ENCODE measurements around the gene COX10.

Gene COX10

DNA sequence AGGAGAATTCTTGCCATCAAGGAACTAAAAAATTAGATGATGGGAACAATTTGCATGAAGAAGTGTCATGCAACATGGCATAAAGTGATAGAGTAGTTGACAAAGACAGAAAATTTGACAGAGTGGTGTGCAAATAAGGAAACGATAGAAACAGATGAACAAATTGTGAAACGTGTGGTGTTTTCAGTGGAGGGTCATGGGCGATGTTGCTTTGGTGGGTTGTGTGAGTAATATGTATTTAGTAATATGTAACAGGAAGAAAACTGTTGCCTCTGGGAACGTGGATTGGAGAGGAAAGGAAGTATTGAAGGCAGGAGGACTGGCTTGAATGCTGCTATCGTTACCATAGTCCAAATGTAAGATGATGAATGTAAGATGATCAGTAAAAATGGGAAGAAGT is 3.6 kb downstream of the COX10 start:
- no peak for DNase-seq

DNA sequence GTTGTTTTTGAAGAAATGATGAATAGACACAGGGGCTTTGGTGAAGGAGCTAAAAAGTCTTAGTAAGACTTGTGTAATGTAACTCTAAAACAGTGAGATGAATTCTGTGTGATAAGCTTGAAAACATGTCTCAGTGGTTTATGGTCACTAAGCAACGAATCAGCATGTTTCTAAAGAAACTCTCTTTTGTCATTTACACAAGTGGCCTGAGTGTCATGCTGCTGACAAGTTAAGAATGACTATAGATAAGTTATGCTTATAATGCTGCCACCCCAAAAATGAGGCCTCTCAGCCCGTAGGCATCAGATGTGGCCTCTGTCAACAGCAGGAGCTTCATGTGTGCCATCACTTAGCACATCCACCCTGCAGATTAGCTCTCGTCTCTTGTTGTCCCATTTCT is 8.7 kb downstream of the COX10 start:
- DNase-seq = no peak

DNA sequence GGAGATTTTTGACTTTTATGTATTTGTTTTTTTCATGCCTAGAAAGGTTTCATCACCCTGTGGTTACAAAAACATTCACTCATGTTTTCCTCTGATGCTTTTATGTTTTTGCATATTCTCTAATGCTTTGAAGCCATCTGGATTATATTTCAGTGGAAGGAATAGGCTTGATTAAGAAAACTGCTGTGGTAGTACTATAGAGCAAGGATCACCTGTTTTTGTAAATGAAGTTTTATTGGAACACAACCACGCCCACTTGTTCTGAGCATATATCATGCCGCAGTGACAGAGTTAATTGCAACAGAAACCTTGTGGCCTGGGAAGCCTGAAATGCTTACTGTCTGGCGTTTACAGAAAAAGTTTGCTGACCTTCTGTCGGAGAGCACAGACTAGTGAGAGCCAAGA is 11.5 kb downstream of the COX10 start:
- no peak for DNase-seq

DNA sequence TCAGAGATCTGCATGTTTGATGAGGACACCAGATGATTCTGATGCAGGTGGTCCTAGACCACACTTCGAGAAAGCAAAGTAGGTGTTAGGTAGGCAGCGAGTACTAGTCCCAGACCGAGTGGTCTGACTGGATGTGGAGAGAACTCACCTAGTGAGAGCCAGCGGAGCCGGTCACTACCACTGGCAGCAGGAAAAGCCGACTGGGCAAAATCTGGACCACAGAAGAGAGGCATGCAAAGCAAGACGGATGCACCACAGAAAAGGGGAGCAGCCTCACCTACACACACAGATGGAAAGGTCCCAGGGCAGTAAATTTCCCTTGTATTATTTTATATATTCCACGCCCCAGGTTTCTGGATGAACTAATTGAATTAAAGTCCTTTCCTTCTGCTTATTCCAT is 13.5 kb downstream of the COX10 start:
- no peak for DNase-seq

DNA sequence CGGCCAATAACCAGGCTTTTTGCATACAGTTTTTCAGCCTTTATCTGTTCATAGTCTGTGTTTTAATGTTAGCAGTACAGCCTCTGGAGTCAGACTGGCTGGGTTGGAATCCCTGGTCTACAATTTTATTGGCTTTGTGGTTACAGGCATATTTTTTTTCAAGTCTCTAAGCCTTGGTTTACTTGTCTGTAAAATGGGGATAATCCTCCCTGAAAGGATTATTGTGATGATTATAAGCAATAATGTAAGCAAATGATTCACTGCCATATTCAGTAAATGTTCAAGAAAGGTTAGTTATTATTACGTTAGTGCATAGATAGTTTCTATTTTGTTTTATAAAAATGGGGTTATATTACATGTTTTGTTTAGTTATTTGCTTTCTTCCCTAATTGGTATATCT is 15.7 kb downstream of the COX10 start:
- no peak for DNase-seq

DNA sequence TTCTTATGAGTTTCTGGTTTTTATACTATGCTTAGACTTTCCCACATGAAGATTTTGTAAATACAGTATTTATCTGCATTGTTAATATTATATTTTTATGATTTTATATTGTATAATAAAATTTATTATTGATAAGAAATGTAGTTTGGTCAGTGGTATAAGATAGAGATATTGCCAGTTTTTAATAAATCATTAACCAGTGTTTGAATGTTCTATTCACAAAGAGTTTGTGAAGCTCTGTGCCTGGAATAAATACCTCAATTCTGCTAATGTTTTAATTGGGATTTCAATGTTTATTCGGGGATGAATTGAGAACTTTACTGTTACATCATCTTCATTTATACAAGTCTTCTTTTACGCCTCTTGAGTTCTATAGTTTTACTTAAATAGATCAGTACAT is 16.9 kb downstream of the COX10 start:
- DNase-seq = no peak

DNA sequence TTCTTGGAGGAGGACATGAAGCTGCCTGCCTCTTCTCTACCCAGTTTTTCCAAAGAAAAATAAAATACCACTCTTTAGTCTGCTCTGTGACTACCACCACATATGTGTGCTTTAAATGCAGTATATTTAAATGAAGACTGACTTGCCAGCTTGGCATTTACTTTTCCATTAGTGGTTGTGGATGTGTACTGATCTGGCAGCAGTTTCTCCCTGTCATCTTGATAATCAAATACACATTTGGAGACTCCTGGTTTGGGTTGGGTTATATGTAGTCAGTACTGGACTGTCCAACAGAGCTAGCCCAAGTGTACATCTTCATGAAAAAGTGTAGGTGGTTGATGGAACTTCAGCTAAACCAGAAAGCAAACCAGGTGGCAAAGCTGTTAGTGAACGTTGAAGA is 19.9 kb downstream of the COX10 start:
- no peak for DNase-seq

DNA sequence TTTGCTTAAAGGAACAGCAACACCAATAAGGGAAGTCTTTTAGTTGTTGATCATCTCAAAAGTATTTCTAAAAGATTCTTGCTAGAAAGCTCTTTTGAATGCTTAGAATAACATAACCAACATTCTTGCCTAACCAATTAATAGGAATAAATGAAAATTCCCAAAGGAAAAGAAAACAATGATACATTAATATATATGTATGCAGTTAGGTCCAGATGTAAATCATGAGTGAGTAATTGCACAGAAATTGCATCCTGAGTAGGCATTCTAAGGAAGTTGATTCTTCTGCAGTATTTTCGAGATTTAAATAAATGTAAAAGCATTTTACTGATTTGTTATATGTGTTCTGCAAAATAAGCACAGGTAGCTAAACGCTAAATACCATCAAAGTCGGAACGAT is 22.1 kb downstream of the COX10 start:
- DNase-seq = no peak

DNA sequence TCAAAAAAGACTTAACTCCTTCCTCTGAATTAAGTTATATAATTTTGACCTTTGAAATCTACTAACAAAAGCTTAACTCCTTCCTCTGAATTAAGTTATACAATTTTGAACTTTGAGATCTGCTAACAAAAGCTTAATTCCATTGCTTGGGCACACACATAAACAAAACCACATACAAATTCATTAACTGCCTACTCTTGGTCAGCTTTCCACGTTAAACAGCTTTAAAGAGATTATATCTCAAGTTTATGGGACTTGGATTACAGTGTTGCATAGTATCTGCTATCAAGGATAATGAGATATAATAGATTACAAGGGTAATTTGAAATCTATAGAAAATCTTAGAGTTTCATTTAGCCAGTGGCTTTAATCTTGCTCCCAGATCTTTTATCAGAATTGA is 23.5 kb downstream of the COX10 start:
- DNase-seq = no peak

DNA sequence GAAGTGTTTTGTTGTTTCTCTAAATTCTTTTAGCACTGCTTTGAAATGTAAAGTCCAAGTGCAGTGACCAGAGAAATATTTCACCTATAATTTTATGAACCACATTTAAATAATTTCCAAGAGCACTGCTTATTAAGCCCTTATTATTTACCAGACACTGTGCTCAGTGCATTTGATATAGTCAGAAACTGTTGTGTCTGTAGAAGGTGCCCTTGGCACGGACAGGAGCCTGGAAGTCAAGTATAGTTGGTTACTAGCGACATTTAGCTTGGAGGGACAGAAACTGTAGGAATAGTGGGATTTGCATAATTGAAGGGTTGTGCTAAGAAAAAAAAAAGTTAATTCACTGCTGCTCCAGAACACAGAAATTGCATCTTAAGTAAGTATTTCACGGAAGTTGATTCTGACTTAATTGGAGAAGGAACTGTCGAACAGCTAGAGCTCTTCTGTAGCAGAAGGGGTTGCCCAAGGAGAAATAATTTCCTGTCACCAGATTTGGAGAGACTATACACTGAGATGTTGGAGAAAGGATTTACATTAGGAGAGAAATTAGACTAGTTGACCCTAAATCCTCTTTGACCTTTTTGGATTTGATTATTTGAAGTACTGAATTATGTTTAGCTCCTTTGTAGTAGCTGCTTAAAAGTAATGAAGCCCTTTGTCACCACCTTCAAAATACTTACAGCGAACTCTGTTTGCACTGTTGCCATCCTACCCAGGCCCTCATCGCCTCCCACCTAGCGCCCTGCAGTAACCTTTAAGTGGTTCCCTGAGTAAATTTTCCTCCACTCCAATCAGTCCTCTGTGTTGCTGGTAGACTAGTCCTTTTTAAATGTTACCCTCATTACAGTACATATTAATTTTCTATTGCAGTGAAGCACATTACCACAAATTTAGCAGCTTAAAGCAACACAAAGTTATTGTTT is 25.6 kb downstream of the COX10 start:
- no peak for DNase-seq

DNA sequence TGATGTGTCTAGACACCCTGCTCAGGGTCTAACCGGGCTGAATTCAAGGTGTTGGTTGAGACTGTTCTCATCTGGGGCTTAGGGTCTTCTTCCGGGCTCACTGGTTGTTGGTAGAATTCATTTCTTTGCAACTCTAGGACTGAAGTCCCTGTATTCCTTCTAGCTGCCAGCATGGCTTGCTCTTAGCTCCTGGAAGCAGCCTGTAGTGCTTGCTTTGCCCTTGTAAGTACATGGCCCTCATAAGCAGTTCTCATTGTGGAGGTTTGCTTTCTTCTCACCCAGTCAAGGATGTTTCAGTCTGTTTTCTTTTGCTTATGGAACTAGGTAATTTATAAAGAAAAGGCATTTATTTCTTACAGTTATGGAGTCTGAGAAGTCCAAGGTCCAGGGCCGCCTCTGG is 26.3 kb downstream of the COX10 start:
- no peak for DNase-seq

DNA sequence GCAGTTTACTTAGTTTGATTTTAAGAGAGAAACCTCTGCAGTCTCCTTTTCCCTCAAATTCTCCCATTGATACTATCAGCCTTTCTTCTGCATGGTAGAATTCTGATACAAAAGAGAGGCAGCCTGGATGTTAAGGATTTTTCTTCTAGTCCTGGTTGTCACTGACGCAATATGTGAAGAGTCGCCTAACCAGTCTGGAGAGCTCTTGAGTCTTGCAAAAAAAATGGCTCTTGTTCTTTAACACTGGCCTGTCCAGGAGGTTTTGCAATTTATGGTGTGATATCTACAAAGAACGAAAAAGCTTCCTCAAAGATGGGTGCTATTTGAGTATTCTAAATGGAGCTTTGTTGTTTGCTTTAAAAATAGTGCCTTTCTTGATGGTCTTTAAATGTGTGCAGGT is 28.9 kb downstream of the COX10 start:
- DNase-seq = no peak

DNA sequence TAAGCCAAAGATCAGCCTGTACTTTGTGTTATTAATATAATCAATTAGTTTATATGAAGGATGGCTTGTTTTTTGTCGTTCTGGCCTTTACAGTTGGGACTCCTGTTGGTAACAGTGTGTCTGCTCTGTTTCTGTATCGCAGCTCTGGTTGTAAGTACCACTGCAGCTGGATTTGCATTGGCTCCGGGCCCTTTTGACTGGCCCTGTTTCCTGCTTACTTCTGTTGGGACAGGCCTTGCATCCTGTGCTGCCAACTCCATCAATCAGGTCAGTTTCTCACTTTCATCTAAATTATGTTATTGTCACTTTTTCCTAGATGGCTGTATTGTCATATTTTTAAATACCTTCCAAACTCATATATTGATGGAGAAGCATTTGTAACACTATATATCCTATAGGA is 32.7 kb downstream of the COX10 start:
- no peak for DNase-seq

DNA sequence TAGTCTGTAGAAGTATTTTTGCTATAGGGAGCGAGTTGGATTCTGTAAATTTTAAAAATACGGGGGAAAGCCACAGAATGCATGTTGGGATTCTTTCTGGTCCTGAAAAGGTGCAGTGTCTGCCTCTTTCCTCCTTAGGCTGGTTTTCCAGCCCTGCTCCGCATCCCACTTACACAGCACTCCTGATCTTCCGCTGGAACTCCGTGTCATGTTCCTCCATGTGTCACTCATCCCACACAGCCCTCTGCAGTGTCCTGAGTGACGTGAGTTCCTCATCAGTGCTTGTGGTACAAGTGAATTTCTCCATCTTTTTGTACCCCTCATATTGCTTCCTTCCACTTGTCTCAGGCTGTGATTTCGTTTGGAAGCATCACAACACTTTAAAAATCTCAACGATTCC is 34.5 kb downstream of the COX10 start:
- DNase-seq = no peak

DNA sequence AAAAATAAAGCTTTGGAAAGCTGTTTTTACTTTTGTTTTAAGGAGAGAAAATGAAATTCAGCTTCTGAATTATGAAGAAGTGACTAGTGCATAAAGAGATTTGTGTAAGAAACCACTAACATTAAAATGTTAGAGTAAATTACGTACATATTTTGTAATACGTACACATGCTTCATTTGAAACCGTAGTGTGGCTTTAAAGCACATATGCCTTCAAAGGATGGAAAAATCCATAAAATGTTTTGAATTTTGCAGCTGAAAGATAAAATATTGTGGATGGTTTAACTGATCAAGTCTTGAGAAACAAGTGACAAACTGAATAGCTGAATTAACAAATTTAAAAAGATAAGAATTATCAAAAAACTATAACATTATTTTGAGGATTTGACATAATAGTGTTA is 35.4 kb downstream of the COX10 start:
- no peak for DNase-seq

DNA sequence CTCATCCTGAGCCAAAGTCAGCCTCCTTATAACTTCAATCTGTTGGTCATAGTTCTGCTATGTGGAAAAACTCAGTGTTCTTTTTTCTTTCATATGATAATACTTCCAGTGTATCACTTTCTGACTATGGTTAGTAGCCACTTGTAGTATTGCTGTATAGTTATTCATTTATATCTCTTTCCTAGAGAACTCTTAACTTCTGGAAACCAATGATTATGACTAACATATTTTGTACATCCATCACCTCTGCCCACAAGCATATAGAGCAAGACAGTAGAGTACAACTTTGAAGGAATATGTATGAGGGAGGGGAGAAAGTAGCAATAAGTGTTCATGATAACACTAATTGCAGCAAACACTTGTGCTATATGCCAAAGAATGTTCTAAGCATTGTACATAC is 38.6 kb downstream of the COX10 start:
- no peak for DNase-seq

DNA sequence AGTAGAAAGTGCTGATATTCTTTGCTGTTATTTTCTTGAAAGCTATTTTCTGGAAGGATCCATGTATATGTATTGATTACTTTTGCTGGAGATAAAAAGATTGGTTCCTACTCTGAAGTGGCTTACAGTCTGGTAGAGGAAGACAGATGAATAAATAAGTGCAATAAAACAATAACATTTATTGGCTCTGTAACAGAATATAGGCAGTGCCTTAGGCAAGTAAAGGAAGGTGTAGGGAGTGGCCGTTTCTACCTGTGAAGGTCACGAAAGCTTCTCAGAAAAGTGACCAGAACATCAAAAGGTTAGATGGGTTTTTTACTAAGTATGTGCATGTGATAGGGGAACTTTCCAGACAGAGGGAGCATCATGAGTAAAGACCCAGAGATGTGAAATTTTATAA is 43.1 kb downstream of the COX10 start:
- no peak for DNase-seq

DNA sequence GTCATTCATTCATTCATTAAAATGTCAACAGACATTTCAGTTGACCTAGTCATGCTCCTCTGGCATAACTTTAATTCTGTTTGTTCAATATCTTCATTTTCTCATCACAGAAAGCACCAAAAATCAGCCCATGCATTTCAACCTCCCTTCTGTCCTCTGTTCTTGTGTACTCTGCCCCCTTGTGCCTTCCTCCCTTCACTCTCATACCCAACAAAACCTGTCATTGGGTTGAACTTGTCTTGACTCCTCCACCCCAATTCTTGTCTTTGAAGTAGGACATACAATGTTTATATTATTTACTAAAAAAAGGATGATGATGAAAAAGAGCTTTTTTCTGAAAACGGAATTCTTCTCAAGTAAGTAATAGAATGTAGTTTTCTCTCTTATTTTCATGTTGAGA is 43.8 kb downstream of the COX10 start:
- DNase-seq = no peak

DNA sequence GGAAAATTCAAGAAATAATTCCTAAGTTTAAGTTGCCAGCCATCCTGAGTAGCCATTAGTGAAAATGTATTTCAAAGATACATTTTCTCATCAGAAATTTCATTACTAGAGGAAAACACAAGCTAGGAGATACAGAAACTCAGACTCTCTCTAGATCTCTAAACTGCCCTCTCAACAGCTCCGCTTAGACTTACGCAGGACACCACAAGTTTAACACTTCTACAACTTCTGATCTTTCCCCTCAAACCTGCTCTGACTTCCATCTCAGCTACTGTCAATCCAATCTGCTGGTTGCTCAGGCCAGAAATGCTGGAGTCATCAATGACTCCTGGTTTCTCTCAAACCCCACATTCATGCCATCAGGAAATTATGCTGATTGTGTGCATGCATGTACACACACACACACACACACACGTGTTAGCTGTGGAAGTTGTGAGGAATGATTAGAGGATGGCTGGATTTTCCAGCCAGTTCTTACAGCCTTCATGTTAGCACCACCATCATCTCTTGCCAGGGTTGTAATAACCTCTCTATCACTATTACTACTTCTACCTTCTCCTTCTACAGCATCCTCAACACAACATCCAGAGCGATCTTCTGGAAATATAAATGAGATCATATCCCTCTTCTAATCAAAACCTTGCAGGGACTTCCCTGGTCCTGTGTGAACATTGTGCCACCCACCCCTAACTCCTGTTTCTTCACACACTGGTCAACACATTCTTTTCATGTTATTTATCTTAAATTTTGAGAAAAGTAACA is 47.1 kb downstream of the COX10 start:
- no peak for DNase-seq

DNA sequence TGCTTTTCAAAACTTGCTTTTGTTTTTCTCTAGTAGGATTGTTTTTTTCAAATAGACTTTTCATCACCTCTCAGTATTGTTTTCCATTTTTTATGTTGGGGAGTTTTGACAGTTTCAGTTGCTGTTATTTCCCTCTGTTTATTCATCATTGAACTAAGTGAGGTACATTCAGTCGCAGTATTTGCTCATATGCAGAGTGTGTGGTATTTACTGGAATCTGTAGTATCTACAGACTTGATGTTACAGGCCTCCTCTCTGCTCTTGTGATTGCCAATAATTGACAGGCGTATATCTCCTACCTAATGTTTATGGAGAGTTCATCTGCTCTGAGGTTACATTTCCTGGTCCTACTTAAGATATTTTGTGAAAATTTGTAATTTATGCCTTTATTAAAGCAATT is 49.6 kb downstream of the COX10 start:
- DNase-seq = no peak

DNA sequence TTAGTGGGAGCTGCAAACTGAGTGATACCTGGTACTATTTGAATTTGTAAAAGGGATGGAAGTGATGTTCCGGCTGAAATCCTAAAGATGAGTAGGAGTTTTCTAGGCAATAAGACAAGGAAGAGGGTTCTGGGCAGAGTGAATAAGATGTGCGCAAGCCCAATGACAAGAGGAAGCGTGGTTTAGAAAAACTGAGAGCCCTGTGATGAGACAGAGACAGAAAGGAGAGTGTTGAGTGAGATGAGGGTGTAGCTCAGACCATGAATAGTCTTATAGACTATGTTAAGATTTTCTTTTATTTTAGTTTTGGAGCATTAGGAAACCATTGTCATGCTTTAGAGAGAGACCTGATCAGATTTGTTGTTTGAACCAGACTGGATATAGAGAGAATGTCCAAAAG is 50.2 kb downstream of the COX10 start:
- no peak for DNase-seq

DNA sequence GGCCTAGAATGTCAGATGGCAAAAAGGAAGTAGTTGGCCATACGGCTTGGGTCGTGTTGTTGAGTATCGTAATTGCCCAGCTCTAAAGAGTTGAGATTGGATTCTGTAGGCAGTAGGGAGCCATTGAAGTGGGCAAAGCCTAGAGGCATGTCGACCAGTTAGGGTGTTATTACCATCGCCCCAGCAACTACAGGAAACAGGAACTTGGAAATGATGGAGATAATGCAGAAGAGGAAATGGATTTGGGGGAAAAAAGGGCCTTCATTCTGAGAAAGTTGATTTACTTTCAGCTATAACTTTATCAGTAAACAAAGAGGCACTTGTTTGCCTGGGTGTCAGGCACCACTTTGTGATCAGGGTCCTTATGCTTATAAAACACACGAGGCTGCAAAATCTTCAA is 52.6 kb downstream of the COX10 start:
- DNase-seq = no peak

DNA sequence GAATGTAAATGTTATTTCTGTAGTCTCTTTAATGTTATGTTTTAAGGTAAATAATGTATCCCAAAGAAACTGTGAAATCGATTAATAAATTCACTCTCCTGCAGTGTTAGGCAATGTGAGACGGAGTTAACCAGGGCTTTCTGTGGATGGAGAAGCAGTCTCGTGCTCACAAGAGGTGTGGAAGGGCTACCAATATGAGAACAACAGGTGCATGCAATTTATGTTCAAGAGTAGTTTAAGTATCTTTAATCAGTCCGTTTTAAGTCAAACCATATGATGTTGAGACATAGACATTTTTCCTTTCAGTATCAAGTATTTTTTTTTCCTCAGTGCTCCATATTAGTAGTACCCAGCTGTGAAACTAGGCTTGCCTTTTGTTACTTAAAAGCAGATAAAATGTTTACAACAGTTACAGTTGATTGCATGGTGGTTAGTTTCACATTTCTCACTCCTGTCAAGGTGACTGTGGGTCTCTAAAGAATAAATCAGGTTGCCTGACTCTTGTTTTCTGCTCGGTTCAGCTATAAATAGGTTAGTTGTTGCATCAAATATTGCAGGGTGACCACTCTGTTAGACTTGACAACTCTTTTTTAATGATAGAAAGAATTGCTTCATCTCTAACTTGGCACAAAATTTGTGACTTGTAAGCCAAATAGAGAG is 54.4 kb downstream of the COX10 start:
- no peak for DNase-seq

DNA sequence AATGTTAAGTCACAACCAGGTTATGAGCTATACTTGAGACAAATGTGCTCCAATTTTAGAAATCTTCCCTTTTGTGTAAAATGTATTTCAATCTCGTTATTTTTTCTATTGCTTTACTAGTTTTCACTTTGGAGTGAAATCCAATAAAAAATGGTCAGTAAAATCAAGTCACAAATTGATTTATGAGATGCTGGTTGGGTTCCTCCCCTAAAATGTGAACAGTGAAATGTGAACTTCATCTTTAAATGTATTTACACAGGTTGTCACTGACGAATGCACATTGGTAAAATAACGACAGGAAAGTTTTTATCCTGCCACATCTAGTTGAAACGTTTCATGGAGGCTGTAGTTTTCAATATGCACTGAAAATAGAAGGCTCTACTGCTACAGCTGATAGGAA is 55.5 kb downstream of the COX10 start:
- DNase-seq = no peak

Data from activated T-cell treated with anti-CD3 and anti-CD28 coated beads, Interleukin-2, amount 50 U/mL, for 1 hour (primary cell).